Choroid plexus epithelial cell (primary cell): ENCODE measurements around the gene BCL2.
"Not testable (repeated sequence)": the region's sequence is repeated elsewhere in the genome, so short reads cannot be mapped to it uniquely, and the experiment has no call there.

ENCODE experiments used
- DNase-seq: peaks from one replicate; pipeline ENCODE4 v3.0.0-alpha.2; 2010; ENCODE audit warnings: low read depth
- H3K4me3 ChIP-seq: 2 replicates; pipeline ENCODE4 v1.5.1; 2011; ENCODE audit warnings: low read depth, mild to moderate bottlenecking, control low read depth, low read length, moderate library complexity
- TF ChIP-seq, protein P1 (sequence below): conservative IDR thresholded peaks from 2 replicates; pipeline ENCODE4 v1.5.1; 2011; ENCODE audit warnings: low read depth, mild to moderate bottlenecking, control low read depth, inconsistent platforms, low read length, moderate library complexity

Gene BCL2

DNA sequence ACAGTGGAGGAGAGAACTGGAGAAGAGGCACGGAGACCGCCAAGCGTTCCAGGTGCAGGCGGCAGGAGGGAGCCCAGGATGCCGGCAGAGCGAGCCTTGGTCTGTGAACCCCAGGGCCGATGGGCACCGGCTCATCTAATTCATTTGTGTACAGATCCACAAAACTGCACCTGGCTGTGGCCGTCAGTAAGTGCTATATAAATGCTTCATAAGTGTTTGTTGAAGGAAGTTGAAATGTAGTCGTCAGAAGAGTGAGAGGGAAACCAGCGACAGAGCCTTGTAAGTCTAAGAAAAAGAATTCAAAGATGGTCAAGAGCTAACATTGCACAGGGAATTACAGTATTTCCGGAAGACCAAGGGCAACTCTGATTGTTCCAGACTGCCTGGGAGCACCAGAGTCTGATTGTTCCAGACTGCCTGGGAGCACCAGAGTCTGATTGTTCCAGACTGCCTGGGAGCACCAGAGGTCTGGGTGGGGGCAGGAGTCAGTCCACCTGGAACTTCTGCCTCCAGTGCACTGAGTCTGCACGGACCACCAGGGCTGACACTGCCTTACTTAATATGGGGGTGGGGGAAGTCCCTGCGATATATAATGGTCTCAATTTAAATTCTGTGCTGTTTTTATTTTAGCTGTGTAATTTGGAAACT lies 112.3 kb downstream of the BCL2 start:
- no peak overlapping the region for H3K4me3 ChIP-seq
- TF ChIP-seq, protein P1, sequence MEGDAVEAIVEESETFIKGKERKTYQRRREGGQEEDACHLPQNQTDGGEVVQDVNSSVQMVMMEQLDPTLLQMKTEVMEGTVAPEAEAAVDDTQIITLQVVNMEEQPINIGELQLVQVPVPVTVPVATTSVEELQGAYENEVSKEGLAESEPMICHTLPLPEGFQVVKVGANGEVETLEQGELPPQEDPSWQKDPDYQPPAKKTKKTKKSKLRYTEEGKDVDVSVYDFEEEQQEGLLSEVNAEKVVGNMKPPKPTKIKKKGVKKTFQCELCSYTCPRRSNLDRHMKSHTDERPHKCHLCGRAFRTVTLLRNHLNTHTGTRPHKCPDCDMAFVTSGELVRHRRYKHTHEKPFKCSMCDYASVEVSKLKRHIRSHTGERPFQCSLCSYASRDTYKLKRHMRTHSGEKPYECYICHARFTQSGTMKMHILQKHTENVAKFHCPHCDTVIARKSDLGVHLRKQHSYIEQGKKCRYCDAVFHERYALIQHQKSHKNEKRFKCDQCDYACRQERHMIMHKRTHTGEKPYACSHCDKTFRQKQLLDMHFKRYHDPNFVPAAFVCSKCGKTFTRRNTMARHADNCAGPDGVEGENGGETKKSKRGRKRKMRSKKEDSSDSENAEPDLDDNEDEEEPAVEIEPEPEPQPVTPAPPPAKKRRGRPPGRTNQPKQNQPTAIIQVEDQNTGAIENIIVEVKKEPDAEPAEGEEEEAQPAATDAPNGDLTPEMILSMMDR: no peak
- no peak for DNase-seq

DNA sequence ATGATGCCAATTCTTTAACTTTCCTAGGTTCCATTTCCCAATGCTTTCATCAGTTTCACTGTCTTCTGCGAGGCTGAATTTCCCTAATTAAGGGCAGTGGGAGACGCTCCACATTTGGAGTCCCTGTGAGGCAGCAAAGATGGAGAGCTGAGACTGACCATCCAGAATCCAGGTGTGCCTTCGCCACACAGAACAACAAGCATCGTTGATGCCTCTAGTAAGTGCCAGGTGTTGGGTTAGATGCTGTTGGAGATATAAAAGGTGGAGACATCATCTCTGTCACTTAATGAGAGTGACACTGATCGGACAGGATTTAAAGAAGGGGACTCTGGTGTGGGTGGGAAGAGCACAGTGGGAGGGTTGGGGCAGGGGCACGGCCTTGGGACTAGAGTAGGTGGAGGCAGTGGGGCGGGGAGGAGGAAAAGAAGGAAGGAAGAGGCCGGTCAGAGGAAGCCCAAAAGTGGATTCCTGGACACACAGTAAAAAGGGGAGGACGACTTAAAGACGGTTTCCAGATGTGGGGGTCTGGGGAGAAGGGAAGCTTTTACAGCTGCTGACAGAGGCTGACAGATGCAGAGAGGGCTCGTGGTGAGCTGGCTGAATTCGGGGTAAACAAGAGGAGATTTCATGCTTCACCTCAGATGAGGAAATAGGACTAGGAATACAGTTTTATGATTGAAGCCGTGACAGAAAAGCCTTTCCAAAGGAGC lies 113.0 kb downstream of the BCL2 start:
- DNase-seq: no peak
- H3K4me3 ChIP-seq: no peak overlapping the region
- TF ChIP-seq, protein P1: no peak

DNA sequence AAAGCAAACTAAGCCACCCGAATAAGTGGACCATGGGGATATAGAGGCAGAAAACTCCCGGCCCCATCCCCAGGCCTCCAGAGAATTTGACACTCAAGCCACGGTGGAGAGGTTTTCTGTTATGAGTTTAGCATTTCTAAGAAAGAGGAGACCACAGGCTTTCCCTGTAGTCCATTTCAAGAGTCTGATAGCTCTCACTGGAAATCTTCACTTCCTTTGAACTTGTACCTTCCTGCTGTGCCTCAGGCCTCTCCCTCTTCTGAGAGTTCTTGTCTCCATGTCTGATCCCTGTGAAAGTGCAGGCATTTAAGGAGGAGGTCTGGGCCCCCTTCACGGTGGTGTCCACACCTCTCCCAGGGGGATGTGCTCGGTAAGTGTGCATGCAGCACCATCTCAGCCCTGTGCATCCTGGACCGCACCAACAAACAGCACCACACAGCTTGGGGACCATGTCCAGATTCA lies 113.7 kb downstream of the BCL2 start:
- no peak overlapping the region for H3K4me3 ChIP-seq
- DNase-seq: no peak
- TF ChIP-seq, protein P1: no peak

DNA sequence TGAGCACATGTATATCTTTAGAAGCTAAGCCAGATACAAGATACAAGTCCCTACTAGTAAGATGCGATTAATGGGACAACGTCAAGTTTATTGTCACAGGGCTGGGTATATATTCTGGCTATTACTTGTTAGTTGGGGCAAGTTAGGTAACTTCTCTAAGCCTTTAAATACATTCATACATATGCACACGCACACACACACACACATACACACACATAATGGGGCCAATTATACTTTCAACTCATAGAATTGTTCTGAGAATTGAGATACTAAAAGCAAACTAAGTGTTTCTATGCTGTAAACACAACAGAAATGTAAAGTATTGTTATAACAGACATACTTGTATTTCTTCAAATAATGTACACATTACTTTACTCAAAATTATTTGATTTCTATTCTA lies 116.1 kb downstream of the BCL2 start:
- TF ChIP-seq, protein P1: no peak
- DNase-seq: no peak
- H3K4me3 ChIP-seq: no peak overlapping the region

- TF ChIP-seq, protein P1: no peak
- no peak for DNase-seq
- no peak overlapping the region for H3K4me3 ChIP-seq
Measured at GRCh38 chr18:63202828-63203227, 116.7 kb downstream of the BCL2 start.

GRCh38 chr18:63201456-63201855 lies 118.1 kb downstream of the BCL2 start:
- not testable (repeated sequence) for DNase-seq, H3K4me3 ChIP-seq

- no peak overlapping the region for H3K4me3 ChIP-seq
- DNase-seq: peak; percentile 19
- TF ChIP-seq, protein P1: no peak
Measured at GRCh38 chr18:63199743-63200241, 119.8 kb downstream of the BCL2 start.
